ENCODE data around the gene MAP4K2. TPM values are rescaled to one million over a fixed set of nuclear protein-coding genes. Genes with fewer than 3 reads are reported as not detected.

The MAP4K2 gene
- total and polyA plus RNA-seq, 4 experiments from 2014 or later, result 32.3 to 128 (median 89.8) TPM

DNA sequence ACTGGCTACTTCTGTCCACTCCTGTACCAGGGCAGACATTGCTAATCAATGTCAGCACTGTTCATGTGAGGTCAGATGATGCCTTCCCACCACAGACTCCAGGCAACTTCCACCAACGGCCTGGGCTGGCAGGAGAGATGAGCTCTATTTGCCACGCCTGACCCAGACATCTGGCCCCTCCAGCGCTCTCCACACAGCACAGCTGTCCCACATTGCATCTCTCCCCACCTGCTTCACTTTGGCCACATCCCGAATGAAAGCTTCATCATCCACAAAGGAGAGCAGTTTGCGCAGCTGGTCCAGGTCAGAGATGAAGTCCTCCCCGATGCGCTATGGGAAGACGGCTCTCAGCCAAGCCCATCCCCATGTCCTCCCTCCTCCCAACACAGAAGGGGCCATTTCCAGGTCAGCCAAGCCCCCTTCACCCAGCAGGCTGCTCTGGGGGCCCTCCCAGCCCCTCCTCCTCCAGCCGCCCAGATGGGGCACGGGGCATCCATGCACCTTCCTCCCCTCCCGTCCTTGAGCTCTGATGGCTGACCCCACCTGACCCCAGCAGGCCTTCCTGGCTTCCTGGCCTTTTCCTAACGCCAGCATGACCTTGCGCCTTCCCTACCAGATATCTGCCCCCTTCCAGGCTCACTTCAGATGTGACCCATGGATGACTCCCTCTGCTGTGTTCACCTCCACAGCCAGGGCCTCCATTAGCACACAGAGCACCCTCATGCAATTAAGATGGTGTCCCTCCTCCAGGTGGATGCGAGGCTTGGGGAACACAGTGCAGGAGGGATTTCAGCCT lies 50.6 kb downstream of the MAP4K2 start:
- Histone ChIP-seq H3K9me3 (ENCODE audit: control insufficient read depth in 1 of 2, low read length in 2 of 2) (no peaks in the 10 kb centered on the region), H3K27ac (ENCODE audit: low read depth, low read length) (no peak overlapping the region), H3K27me3 (ENCODE audit: insufficient read depth, low read length) (no peaks in the 10 kb centered on the region), H3K36me3 (ENCODE audit: insufficient read depth, low read length) (no peaks in the 10 kb centered on the region), H3K4me3 (ENCODE audit: low read length in 2 of 2) (no peak overlapping the region), H3K4me1 (ENCODE audit: insufficient read depth, low read length) (peaks cover 5% of the 10 kb centered on the region)
- H3K4me3 Mint-ChIP-seq, result no peak overlapping the region
- POLR2A ChIA-PET (ENCODE audit: partially characterized antibody), result interaction anchor here (1.4 to 33.1 kb wide), 3 partner anchors 7 to 117 kb away, joined by 3 to 1500 read pairs (median 1500); partner anchors contain the start of genes PYGM, RASGRP2 and SF1
- CTCF ChIA-PET (ENCODE audit: partially characterized antibody), result interaction anchor here (1.2 to 3.8 kb wide), 4 partner anchors 9 to 17 kb away, joined by 3 to 35 read pairs (median 8); partner anchors contain the start of genes PYGM and RASGRP2
- DNase-seq, result peak in 1 of 5 donors; percentile 2
- no peaks in the 10 kb centered on the region for H3K27me3 Mint-ChIP-seq
- H3K36me3 Mint-ChIP-seq, result peaks cover 16 to 34% of the 10 kb centered on the region in 2 donors
- intact Hi-C loops (cut with micrococcal nuclease), result no loop called here
- H3K27ac Mint-ChIP-seq, result peak overlapping the region in 5 of 7 donors; percentile 26 to 75 (median 54)
- H3K9me3 Mint-ChIP-seq, result peaks cover 0 to 3% (median 0%) of the 10 kb centered on the region in 8 donors
- peaks cover 16 to 42% (median 24%) of the 10 kb centered on the region in 4 donors for H3K4me1 Mint-ChIP-seq

DNA sequence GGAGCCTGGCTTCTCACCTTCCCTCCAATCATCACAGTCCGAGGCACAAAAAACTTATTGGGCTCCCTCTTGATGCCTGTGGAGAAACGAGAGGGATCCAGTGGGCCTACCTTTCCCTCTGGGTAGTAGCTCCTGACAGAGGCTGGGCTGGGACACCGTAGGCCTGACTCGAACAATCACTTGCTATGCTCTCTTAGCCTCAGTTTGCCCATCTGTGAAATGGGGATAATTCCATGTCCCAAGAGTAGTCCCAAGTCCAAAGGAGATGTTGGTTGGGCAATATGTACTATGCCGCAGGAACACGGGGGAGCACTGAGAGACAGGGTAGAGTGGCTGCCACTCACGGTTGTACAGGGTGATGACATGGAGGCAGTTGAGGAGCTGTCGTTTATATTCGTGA lies 51.4 kb downstream of the MAP4K2 start:
- Mint-ChIP-seq H3K27me3 (no peaks in the 10 kb centered on the region), H3K36me3 (peaks cover 16 to 32% of the 10 kb centered on the region in 2 donors), H3K9me3 (no peaks in the 10 kb centered on the region), H3K27ac (peak overlapping the region in 3 of 7 donors; percentile 14 to 54 (median 36)), H3K4me3 (no peak overlapping the region), H3K4me1 (peaks cover 16 to 44% (median 27%) of the 10 kb centered on the region in 4 donors)
- peaks cover 8% of the 10 kb centered on the region for H3K4me1 ChIP-seq (ENCODE audit: insufficient read depth, low read length)
- no peaks in the 10 kb centered on the region for H3K27me3 ChIP-seq (ENCODE audit: insufficient read depth, low read length)
- intact Hi-C loops (cut with micrococcal nuclease), result no loop called here
- ChIA-PET CTCF (ENCODE audit: partially characterized antibody) (interaction anchor here (1.2 to 3.8 kb wide), 5 partner anchors 8 to 47 kb away, joined by 3 to 35 read pairs (median 6); partner anchors contain the start of genes PYGM and RASGRP2), POLR2A (ENCODE audit: partially characterized antibody) (interaction anchor here (1.4 to 33.1 kb wide), 3 partner anchors 6 to 118 kb away, joined by 3 to 1500 read pairs (median 1500); partner anchors contain the start of genes PYGM, RASGRP2 and SF1)
- no peaks in the 10 kb centered on the region for H3K36me3 ChIP-seq (ENCODE audit: insufficient read depth, low read length)
- no peak overlapping the region for H3K4me3 ChIP-seq (ENCODE audit: low read length in 2 of 2)
- no peaks in the 10 kb centered on the region for H3K9me3 ChIP-seq (ENCODE audit: control insufficient read depth in 1 of 2, low read length in 2 of 2)
- no peak overlapping the region for H3K27ac ChIP-seq (ENCODE audit: low read depth, low read length)
- peak in 1 of 5 donors; percentile 18 for DNase-seq

DNA sequence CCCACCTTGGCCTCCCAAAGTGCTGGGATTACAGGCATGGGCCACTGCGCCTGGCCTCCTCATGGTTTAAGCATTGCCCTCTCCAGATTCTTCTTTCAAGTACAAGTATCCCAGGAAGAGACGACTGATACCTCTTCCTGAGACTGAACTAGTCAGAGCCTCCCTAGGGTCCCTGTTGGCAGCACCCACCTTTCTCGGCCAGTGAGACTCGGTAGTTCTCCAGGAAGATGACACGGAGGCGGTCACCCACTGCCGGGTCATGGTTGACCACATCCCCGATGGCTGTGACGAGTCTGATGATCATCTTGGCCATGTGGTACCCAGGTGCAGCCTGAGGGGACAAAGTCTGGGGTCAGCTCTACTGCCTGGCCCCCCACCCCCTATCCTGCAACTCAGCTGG lies 51.9 kb downstream of the MAP4K2 start:
- Mint-ChIP-seq H3K27me3 (no peaks in the 10 kb centered on the region), H3K36me3 (peaks cover 16 to 32% of the 10 kb centered on the region in 2 donors), H3K27ac (peak overlapping the region in 3 of 7 donors; percentile 65 to 75 (median 70)), H3K4me3 (no peak overlapping the region), H3K4me1 (peaks cover 20 to 48% (median 31%) of the 10 kb centered on the region in 4 donors), H3K9me3 (no peaks in the 10 kb centered on the region)
- Histone ChIP-seq H3K27ac (ENCODE audit: low read depth, low read length) (no peak overlapping the region), H3K27me3 (ENCODE audit: insufficient read depth, low read length) (no peaks in the 10 kb centered on the region), H3K36me3 (ENCODE audit: insufficient read depth, low read length) (no peaks in the 10 kb centered on the region), H3K4me3 (ENCODE audit: low read length in 2 of 2) (no peak overlapping the region), H3K9me3 (ENCODE audit: control insufficient read depth in 1 of 2, low read length in 2 of 2) (no peaks in the 10 kb centered on the region), H3K4me1 (ENCODE audit: insufficient read depth, low read length) (peaks cover 12% of the 10 kb centered on the region)
- POLR2A ChIA-PET (ENCODE audit: partially characterized antibody), result interaction anchor here (1.1 to 33.1 kb wide), 3 partner anchors 6 to 125 kb away, joined by 3 to 1500 read pairs (median 1500); partner anchors contain the start of genes PYGM, RASGRP2 and SF1
- CTCF ChIA-PET (ENCODE audit: partially characterized antibody), result interaction anchor here (1.4 to 3.8 kb wide), 4 partner anchors 10 to 47 kb away, joined by 3 to 35 read pairs (median 5); partner anchors contain the start of gene PYGM
- DNase-seq, result peak in 1 of 5 donors; percentile 7
- intact Hi-C loops (cut with micrococcal nuclease), result no loop called here

DNA sequence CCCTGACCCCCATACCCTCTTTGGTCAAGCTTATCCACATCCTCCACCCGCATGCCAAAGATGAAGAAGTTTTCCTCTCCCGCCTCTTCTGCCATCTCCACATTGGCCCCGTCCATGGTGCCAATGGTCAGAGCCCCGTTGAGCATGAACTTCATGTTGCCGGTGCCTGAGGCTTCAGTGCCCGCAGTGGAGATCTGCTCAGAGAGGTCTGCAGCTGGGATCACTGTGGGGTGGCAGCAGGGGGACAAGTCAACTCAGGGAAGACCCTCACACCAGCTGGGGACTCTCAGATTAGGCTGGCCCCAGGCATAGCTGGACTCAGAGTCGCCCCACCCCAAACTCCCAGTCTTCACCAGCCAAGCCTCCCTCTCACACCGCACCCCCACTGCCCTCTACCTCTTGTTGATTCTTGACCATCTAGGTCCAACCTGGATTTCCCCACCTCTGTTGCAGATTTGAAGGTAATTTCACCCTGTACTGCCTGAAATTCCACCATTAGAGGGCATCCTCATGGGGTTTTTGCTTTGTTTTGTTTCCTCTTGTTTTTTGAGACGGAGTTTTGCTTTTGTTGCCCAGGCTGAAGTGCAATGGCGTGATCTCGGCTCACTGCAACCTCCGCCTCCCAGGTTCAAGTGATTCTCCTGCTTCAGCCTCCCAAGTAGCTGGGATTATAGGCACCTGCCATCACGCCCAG lies 52.5 kb downstream of the MAP4K2 start:
- Mint-ChIP-seq H3K9me3 (no peaks in the 10 kb centered on the region), H3K4me3 (peak overlapping the region in 1 of 8 donors; percentile 57), H3K27me3 (no peaks in the 10 kb centered on the region), H3K36me3 (peaks cover 16 to 34% of the 10 kb centered on the region in 2 donors), H3K27ac (peak overlapping the region; percentile 35 to 79 (median 70)), H3K4me1 (peaks cover 20 to 50% (median 34%) of the 10 kb centered on the region in 4 donors)
- H3K9me3 ChIP-seq (ENCODE audit: control insufficient read depth in 1 of 2, low read length in 2 of 2), result no peaks in the 10 kb centered on the region
- POLR2A ChIA-PET (ENCODE audit: partially characterized antibody), result interaction anchor here (1.1 to 33.1 kb wide), 3 partner anchors 5 to 126 kb away, joined by 3 to 1500 read pairs (median 1500); partner anchors contain the start of genes PYGM, RASGRP2 and SF1
- CTCF ChIA-PET (ENCODE audit: partially characterized antibody), result interaction anchor here (0.8 to 3.8 kb wide), 5 partner anchors 10 to 48 kb away, joined by 3 to 35 read pairs (median 4); partner anchors contain the start of gene PYGM
- H3K4me3 ChIP-seq (ENCODE audit: low read length in 2 of 2), result no peak overlapping the region
- H3K27ac ChIP-seq (ENCODE audit: low read depth, low read length), result no peak overlapping the region
- DNase-seq, result peak in 2 of 5 donors; percentile 31 to 36
- H3K4me1 ChIP-seq (ENCODE audit: insufficient read depth, low read length), result peaks cover 18% of the 10 kb centered on the region
- no peaks in the 10 kb centered on the region for H3K36me3 ChIP-seq (ENCODE audit: insufficient read depth, low read length)
- no peaks in the 10 kb centered on the region for H3K27me3 ChIP-seq (ENCODE audit: insufficient read depth, low read length)
- intact Hi-C loops (cut with micrococcal nuclease), result no loop called here

DNA sequence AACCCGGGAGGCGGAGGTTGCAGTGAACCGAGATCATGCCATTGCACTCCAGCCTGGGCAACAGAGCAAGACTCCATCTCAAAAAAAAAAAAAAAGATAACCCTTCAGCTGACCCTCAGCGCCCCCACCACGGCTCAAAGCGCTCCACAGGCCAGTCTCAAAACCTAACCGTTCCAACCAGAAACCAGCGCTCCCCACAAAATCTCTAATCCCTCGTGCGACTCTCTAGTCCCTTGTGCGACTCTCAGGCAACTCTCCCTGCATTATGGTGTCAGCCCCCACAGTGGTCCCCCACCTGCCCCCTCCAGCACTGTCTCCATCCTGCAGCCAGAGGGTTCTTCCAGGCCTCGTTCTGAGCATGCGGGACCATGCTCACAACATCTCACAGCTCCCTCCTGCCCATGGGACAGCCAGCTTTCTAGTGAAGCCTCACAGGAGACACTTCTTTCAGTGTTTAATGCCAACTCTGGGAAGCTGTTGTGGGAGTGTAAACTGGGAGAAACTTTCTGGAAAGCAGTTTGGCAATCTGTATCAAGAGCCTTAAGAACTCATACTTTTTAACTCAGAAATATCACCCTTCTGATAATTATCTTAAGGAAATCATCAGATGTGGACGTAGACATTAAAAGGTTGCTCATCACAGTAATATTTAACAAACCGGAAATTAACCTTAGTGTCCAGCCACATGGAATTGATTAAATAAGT lies 54.9 kb downstream of the MAP4K2 start:
- peaks cover 0 to 1% (median 0%) of the 10 kb centered on the region in 8 donors for H3K9me3 Mint-ChIP-seq
- DNase-seq, result no peak
- Histone ChIP-seq H3K9me3 (ENCODE audit: control insufficient read depth in 1 of 2, low read length in 2 of 2) (no peaks in the 10 kb centered on the region), H3K36me3 (ENCODE audit: insufficient read depth, low read length) (no peaks in the 10 kb centered on the region), H3K4me1 (ENCODE audit: insufficient read depth, low read length) (peaks cover 18% of the 10 kb centered on the region), H3K27me3 (ENCODE audit: insufficient read depth, low read length) (no peaks in the 10 kb centered on the region), H3K27ac (ENCODE audit: low read depth, low read length) (no peak overlapping the region), H3K4me3 (ENCODE audit: low read length in 2 of 2) (no peak overlapping the region)
- peak overlapping the region; percentile 36 to 92 (median 79) for H3K27ac Mint-ChIP-seq
- peaks cover 20 to 56% (median 36%) of the 10 kb centered on the region in 4 donors for H3K4me1 Mint-ChIP-seq
- H3K36me3 Mint-ChIP-seq, result peaks cover 16 to 43% of the 10 kb centered on the region in 2 donors
- ChIA-PET CTCF (ENCODE audit: partially characterized antibody) (interaction anchor here (0.5 to 10.2 kb wide), 4 partner anchors 9 to 28 kb away, joined by 3 to 135 read pairs (median 4); partner anchors contain the start of gene PYGM), POLR2A (ENCODE audit: partially characterized antibody) (interaction anchor here (1.3 to 26.2 kb wide), 2 partner anchors 19 to 40 kb away, joined by 3 to 1500 read pairs; partner anchors contain the start of genes PYGM and SF1)
- no peaks in the 10 kb centered on the region for H3K27me3 Mint-ChIP-seq
- intact Hi-C loops (cut with micrococcal nuclease), result loop anchor here (10.0 kb wide), 1 partner anchor 367 kb away; the partner anchor contains the start of genes TM7SF2 and ZNHIT2
- H3K4me3 Mint-ChIP-seq, result peak overlapping the region in 5 of 8 donors; percentile 10 to 76 (median 47)

DNA sequence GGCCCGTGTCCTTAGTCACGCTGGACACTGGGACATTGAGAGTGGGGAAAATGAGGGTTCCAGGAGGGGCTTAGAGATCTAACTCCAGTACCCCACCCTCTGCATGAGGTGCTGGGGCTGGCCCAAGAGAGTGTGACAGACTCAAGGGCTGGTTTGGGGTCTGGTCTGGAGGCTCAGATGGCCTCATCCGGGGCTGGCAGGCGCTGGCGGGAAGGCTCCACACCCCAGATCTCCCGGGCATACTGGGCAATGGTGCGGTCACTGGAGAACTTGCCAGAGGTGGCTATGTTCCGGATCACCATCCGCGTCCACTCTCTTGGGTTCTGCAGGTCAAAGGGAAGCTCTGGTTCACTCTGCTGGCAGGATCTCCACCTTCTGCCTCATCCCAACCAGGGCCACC lies 56.5 kb downstream of the MAP4K2 start:
- no peak overlapping the region for H3K4me3 ChIP-seq (ENCODE audit: low read length in 2 of 2)
- Mint-ChIP-seq H3K27ac (peak overlapping the region; percentile 86 to 99 (median 90)), H3K4me1 (peaks cover 20 to 62% (median 31%) of the 10 kb centered on the region in 4 donors), H3K36me3 (peaks cover 6 to 31% of the 10 kb centered on the region in 2 donors), H3K9me3 (peaks cover 0 to 1% (median 0%) of the 10 kb centered on the region in 8 donors), H3K27me3 (no peaks in the 10 kb centered on the region), H3K4me3 (peak overlapping the region; percentile 35 to 72 (median 54))
- no peaks in the 10 kb centered on the region for H3K9me3 ChIP-seq (ENCODE audit: control insufficient read depth in 1 of 2, low read length in 2 of 2)
- peak overlapping the region; percentile 96 for H3K27ac ChIP-seq (ENCODE audit: low read depth, low read length)
- CTCF ChIA-PET (ENCODE audit: partially characterized antibody), result interaction anchor here (1.0 to 10.2 kb wide), 2 partner anchors 16 to 21 kb away, joined by 3 to 135 read pairs; partner anchors contain the start of gene PYGM
- H3K36me3 ChIP-seq (ENCODE audit: insufficient read depth, low read length), result peaks cover under 1% of the 10 kb centered on the region
- DNase-seq, result peak in 1 of 5 donors; percentile 47
- intact Hi-C loops (cut with micrococcal nuclease), result loop anchor here (10.0 kb wide), 1 partner anchor 368 kb away; the partner anchor contains the start of genes TM7SF2 and ZNHIT2
- no peaks in the 10 kb centered on the region for H3K27me3 ChIP-seq (ENCODE audit: insufficient read depth, low read length)
- POLR2A ChIA-PET (ENCODE audit: partially characterized antibody), result interaction anchor here (1.1 to 26.2 kb wide), 4 partner anchors 21 to 365 kb away, joined by 3 to 1500 read pairs (median 4); partner anchors contain the start of genes PYGM, SF1 and TM7SF2
- H3K4me1 ChIP-seq (ENCODE audit: insufficient read depth, low read length), result peaks cover 27% of the 10 kb centered on the region
